H9 (cell line): Measurements from ENCODE around the gene TRPM1. TPM values are rescaled to one million over a fixed set of nuclear protein-coding genes. Genes with fewer than 3 reads are reported as not detected.

Experiments used
- DNase-seq: peaks from one replicate; pipeline ENCODE4 v3.0.0-alpha.2; 2017
- H2AFZ ChIP-seq: one replicate; pipeline ENCODE4 v1.6.1; 2013; ENCODE audit warnings: mild to moderate bottlenecking, low read length, control low read depth, moderate library complexity
- H2AK5ac ChIP-seq: 2 replicates; pipeline ENCODE4 v1.6.1; 2013; ENCODE audit warnings: low read length, control low read depth, mixed read lengths; ENCODE audit not compliant: insufficient read length
- H2BK120ac ChIP-seq: one replicate; pipeline ENCODE4 v1.6.1; 2013; ENCODE audit warnings: low read depth, mild to moderate bottlenecking, low read length, control low read depth, inconsistent platforms; ENCODE audit not compliant: poor library complexity, severe bottlenecking
- H2BK12ac ChIP-seq: 2 replicates; pipeline ENCODE4 v1.6.1; 2013; ENCODE audit warnings: low read length, control low read depth, mixed read lengths, low read depth; ENCODE audit not compliant: insufficient read length
- H2BK15ac ChIP-seq: 2 replicates; pipeline ENCODE4 v1.6.1; 2013; ENCODE audit warnings: low read depth, low read length, control low read depth
- H2BK20ac ChIP-seq: one replicate; pipeline ENCODE4 v1.6.1; 2013; ENCODE audit warnings: low read depth, mild to moderate bottlenecking, low read length, control low read depth, inconsistent platforms; ENCODE audit not compliant: poor library complexity, severe bottlenecking
- H2BK5ac ChIP-seq: 2 replicates; pipeline ENCODE4 v1.6.1; 2013; ENCODE audit warnings: low read length, control low read depth, mixed read lengths; ENCODE audit not compliant: insufficient read length
- H3K14ac ChIP-seq: 2 replicates; pipeline ENCODE4 v1.6.1; 2013; ENCODE audit warnings: low read length, control low read depth; ENCODE audit not compliant: insufficient read depth
- H3K18ac ChIP-seq: 2 replicates; pipeline ENCODE4 v1.6.1; 2013; ENCODE audit warnings: low read depth, mild to moderate bottlenecking, mixed read lengths, low read length, control low read depth; ENCODE audit not compliant: insufficient read length
- H3K23ac ChIP-seq: 2 replicates; pipeline ENCODE4 v1.6.1; 2013; ENCODE audit warnings: low read length, control low read depth, mixed read lengths, low read depth; ENCODE audit not compliant: insufficient read length
- H3K23me2 ChIP-seq: 2 replicates; pipeline ENCODE4 v1.6.1; 2013; ENCODE audit warnings: low read depth, mild to moderate bottlenecking, mixed read lengths, low read length, control low read depth; ENCODE audit not compliant: insufficient read length, poor library complexity, severe bottlenecking
- H3K27ac ChIP-seq: 2 replicates; pipeline ENCODE4 v1.5.1; 2013; ENCODE audit warnings: low read length, control low read depth, mixed read lengths, low read depth; ENCODE audit not compliant: insufficient read length
- H3K27me3 ChIP-seq: 2 replicates; pipeline ENCODE4 v1.6.1; 2013; ENCODE audit warnings: low read length, control low read depth, inconsistent platforms; ENCODE audit not compliant: insufficient read depth
- H3K4ac ChIP-seq: 2 replicates; pipeline ENCODE4 v1.6.1; 2013; ENCODE audit warnings: low read depth, mild to moderate bottlenecking, control low read depth, inconsistent platforms, low read length, moderate library complexity
- H3K4me1 ChIP-seq: 2 replicates; pipeline ENCODE4 v1.6.1; 2013; ENCODE audit warnings: low read length, control low read depth, inconsistent platforms; ENCODE audit not compliant: insufficient read depth
- H3K4me2 ChIP-seq: 2 replicates; pipeline ENCODE4 v1.6.1; 2013; ENCODE audit warnings: low read length, control low read depth, mixed read lengths; ENCODE audit not compliant: insufficient read length, insufficient read depth
- H3K56ac ChIP-seq: 2 replicates; pipeline ENCODE4 v1.6.1; 2013; ENCODE audit warnings: low read depth, mild to moderate bottlenecking, mixed read lengths, low read length, control low read depth; ENCODE audit not compliant: insufficient read length
- H3K79me1 ChIP-seq: 2 replicates; pipeline ENCODE4 v1.6.1; 2013; ENCODE audit warnings: low read depth, mild to moderate bottlenecking, moderate library complexity, low read length, control low read depth, inconsistent platforms; ENCODE audit not compliant: insufficient read depth, poor library complexity, severe bottlenecking
- H3K79me2 ChIP-seq: 2 replicates; pipeline ENCODE4 v1.6.1; 2013; ENCODE audit warnings: low read length, control low read depth, inconsistent platforms; ENCODE audit not compliant: insufficient read depth
- H3K9ac ChIP-seq: 2 replicates; pipeline ENCODE4 v1.6.1; 2013; ENCODE audit warnings: low read length, control low read depth, mixed read lengths; ENCODE audit not compliant: insufficient read length; ENCODE audit errors: extremely low read depth
- H3K9me3 ChIP-seq: one replicate; pipeline ENCODE4 v1.6.1; 2013; ENCODE audit warnings: low read depth, low read length, inconsistent platforms; ENCODE audit not compliant: control insufficient read depth
- H3T11ph ChIP-seq: one replicate; pipeline ENCODE4 v1.6.1; 2013; ENCODE audit warnings: mild to moderate bottlenecking, low read length, control low read depth, inconsistent platforms
- H4K20me1 ChIP-seq: one replicate; pipeline ENCODE4 v1.6.1; 2013; ENCODE audit not compliant: control insufficient read depth, insufficient read length, insufficient read depth
- H4K5ac ChIP-seq: 2 replicates; pipeline ENCODE4 v1.6.1; 2013; ENCODE audit warnings: low read depth, mild to moderate bottlenecking, mixed read lengths, low read length, control low read depth; ENCODE audit not compliant: insufficient read length
- H4K8ac ChIP-seq: replicated peaks from 2 replicates; pipeline ENCODE4 v1.6.1; 2013; ENCODE audit warnings: low read length, control low read depth, mixed read lengths, low read depth; ENCODE audit not compliant: insufficient read length
- H4K91ac ChIP-seq: 2 replicates; pipeline ENCODE4 v1.6.1; 2013; ENCODE audit warnings: low read depth, mild to moderate bottlenecking, moderate library complexity, mixed read lengths, low read length, control low read depth; ENCODE audit not compliant: insufficient read length
- H3K27ac Mint-ChIP-seq, 3 experiments: 2 replicates in 2 of 3; 3 replicates in 1 of 3; pipeline ENCODE4 v1.8.0; 2020 to 2021; ENCODE audit warnings: mixed read lengths in 3 of 3, mild to moderate bottlenecking in 1 of 3, moderate library complexity in 1 of 3
- H3K27me3 Mint-ChIP-seq: 2 replicates; pipeline ENCODE4 v1.8.0; 2021; ENCODE audit warnings: low read depth, mild to moderate bottlenecking, moderate library complexity, mixed read lengths
- H3K36me3 Mint-ChIP-seq, 3 experiments: 2 replicates in 2 of 3; 3 replicates in 1 of 3; pipeline ENCODE4 v1.8.0; 2020 to 2021; ENCODE audit warnings: low read depth in 3 of 3, mixed read lengths in 3 of 3; ENCODE audit not compliant: insufficient read depth in 1 of 3
- H3K4me1 Mint-ChIP-seq, 2 experiments: 2 replicates each; pipeline ENCODE4 v1.8.0; 2020; ENCODE audit warnings: mixed read lengths in 2 of 2
- H3K4me3 Mint-ChIP-seq, 2 experiments: 2 replicates in 1 of 2; 3 replicates in 1 of 2; pipeline ENCODE4 v1.8.0; 2020 to 2021; ENCODE audit warnings: mild to moderate bottlenecking in 2 of 2, mixed read lengths in 2 of 2, moderate library complexity in 1 of 2
- H3K9me3 Mint-ChIP-seq, 2 experiments: 2 replicates in 1 of 2; 3 replicates in 1 of 2; pipeline ENCODE4 v1.8.0; 2020; ENCODE audit warnings: mild to moderate bottlenecking in 2 of 2, mixed read lengths in 2 of 2, moderate library complexity in 1 of 2
- WGBS: extraction: QIAGEN DNeasy Blood & Tissue Kit; methylation state at CpG from one replicate; pipeline ENCODE4 v1.1.7; 2013; ENCODE audit warnings: missing lambda C conversion rate, low lambda C conversion rate, mixed read lengths; ENCODE audit not compliant: insufficient read length; ENCODE audit errors: extremely low coverage; 5-methylcytosine and 5-hydroxymethylcytosine counted together
- total RNA-seq: library from RNA; stranded (reverse); gene quantifications from 2 replicates; pipeline ENCODE4 v1.2.1, GENCODE V29; 2021
- TF ChIP-seq, protein P1 (sequence below): fragments of 200-600 bp; sonication (generic); conservative IDR thresholded peaks from 3 replicates; pipeline ENCODE4 v1.8.0; 2021; ENCODE audit warnings: antibody characterized with exemption, mild to moderate bottlenecking

Gene TRPM1
- total RNA-seq, 1 experiment from 2014 or later = not detected

DNA sequence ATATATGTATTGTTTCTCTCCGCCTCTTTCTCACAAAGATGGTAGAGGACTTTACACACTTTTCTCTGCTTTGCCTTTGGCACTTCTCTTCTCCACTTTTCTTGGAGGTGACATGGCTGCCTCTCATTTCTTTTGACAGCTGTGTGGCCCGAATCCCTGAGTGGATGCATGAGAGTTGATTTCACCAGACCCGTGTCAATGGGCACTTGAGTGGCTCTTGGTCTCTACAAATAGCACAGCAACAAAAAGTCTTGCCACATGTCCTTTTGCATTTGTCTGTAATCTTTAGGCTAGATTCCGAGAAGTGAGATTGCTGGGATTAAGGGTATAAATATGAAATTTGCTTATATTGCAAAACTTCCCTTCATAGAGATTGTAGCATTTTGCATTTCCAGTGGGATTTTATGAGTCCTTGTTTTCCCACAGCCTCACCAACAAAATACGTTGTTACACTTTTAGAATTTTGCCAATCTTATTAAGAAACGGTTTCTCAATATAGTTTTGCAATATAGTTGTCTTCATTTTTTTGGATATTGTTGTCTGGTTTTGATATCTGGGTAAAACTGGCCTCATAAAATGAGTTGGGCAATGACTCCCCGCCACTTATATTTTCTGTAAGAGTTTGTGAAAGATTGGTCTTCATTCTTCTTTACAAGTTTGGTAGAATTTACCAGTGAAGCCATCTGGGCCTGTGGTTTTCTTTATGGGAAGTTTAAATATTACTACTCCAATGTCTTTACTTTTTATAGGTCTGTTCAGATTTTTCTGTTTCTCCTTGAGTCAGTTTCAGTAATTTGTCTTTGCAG lies 5.2 kb upstream of the TRPM1 start:
- no peak overlapping the region for H2AFZ ChIP-seq
- H3K9me3 Mint-ChIP-seq = no peaks in the 10 kb centered on the region
- WGBS = no CpG with 5 or more reads among the region's 7 CpGs

More for the DNA sequence above, 5.2 kb upstream of the TRPM1 start:
- Histone ChIP-seq H2BK5ac (no peak overlapping the region), H2AK5ac (no peak overlapping the region), H3K18ac (no peak overlapping the region), H4K8ac (no peak overlapping the region), H3K79me1 (no peaks in the 10 kb centered on the region), H2BK20ac (no peak overlapping the region), H3K79me2 (no peaks in the 10 kb centered on the region), H3K4me2 (no peak overlapping the region), H2BK15ac (no peak overlapping the region), H3K56ac (no peak overlapping the region), H3K27ac (no peak overlapping the region), H3K14ac (no peak overlapping the region), H3K9ac (no peak overlapping the region), H3K4ac (no peak overlapping the region), H3K23ac (no peak overlapping the region), H4K91ac (no peak overlapping the region), H3T11ph (no peak overlapping the region), H3K4me1 (no peaks in the 10 kb centered on the region), H2BK120ac (no peak overlapping the region), H4K20me1 (no peaks in the 10 kb centered on the region), H3K9me3 (no peaks in the 10 kb centered on the region), H3K27me3 (no peaks in the 10 kb centered on the region), H2BK12ac (no peak overlapping the region), H4K5ac (no peak overlapping the region), H3K23me2 (no peaks in the 10 kb centered on the region)
- Mint-ChIP-seq H3K27me3 (no peaks in the 10 kb centered on the region; the same call in 1 of the 2 replicates), H3K36me3 (no peaks in the 10 kb centered on the region; a peak in 1 of 7 replicates), H3K4me3 (no peak overlapping the region), H3K4me1 (peaks cover 5 to 11% of the 10 kb centered on the region in 2 experiments), H3K27ac (no peak overlapping the region)
- TF ChIP-seq, protein P1, sequence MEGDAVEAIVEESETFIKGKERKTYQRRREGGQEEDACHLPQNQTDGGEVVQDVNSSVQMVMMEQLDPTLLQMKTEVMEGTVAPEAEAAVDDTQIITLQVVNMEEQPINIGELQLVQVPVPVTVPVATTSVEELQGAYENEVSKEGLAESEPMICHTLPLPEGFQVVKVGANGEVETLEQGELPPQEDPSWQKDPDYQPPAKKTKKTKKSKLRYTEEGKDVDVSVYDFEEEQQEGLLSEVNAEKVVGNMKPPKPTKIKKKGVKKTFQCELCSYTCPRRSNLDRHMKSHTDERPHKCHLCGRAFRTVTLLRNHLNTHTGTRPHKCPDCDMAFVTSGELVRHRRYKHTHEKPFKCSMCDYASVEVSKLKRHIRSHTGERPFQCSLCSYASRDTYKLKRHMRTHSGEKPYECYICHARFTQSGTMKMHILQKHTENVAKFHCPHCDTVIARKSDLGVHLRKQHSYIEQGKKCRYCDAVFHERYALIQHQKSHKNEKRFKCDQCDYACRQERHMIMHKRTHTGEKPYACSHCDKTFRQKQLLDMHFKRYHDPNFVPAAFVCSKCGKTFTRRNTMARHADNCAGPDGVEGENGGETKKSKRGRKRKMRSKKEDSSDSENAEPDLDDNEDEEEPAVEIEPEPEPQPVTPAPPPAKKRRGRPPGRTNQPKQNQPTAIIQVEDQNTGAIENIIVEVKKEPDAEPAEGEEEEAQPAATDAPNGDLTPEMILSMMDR = no peak
- no peak for DNase-seq
